HL-60 (cell line): ENCODE data around the gene SAP130.

Source experiments
- POLR2AphosphoS5 ChIP-seq: IDR thresholded peaks from 2 replicates; pipeline ENCODE4 v1.6.1; 2012; ENCODE audit warnings: low read depth
- TF ChIP-seq, protein P1 (sequence below): IDR thresholded peaks from one replicate; pipeline ENCODE4 v1.5.1; 2011; ENCODE audit warnings: low read length, control low read depth, inconsistent platforms; ENCODE audit not compliant: insufficient read depth

- TF ChIP-seq, protein P1, sequence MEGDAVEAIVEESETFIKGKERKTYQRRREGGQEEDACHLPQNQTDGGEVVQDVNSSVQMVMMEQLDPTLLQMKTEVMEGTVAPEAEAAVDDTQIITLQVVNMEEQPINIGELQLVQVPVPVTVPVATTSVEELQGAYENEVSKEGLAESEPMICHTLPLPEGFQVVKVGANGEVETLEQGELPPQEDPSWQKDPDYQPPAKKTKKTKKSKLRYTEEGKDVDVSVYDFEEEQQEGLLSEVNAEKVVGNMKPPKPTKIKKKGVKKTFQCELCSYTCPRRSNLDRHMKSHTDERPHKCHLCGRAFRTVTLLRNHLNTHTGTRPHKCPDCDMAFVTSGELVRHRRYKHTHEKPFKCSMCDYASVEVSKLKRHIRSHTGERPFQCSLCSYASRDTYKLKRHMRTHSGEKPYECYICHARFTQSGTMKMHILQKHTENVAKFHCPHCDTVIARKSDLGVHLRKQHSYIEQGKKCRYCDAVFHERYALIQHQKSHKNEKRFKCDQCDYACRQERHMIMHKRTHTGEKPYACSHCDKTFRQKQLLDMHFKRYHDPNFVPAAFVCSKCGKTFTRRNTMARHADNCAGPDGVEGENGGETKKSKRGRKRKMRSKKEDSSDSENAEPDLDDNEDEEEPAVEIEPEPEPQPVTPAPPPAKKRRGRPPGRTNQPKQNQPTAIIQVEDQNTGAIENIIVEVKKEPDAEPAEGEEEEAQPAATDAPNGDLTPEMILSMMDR = no peak
- no peak for TF ChIP-seq POLR2AphosphoS5
These were observed 41.9 kb upstream of the SAP130 start for GRCh38 chr2:128069769-128070168.
